Neutrophil (primary cell): Measurements from ENCODE around the gene PGAP3.

Experiments used
- H3K27ac ChIP-seq: fragments of 200-600 bp; sonication (generic); 2 replicates; pipeline ENCODE4 v1.5.1; 2016; ENCODE audit warnings: mild to moderate bottlenecking, moderate library complexity
- H3K27me3 ChIP-seq: fragments of 200-600 bp; sonication (generic); 2 replicates; pipeline ENCODE4 v1.6.0; 2016; ENCODE audit warnings: mild to moderate bottlenecking
- H3K36me3 ChIP-seq: fragments of 200-600 bp; sonication (generic); 2 replicates; pipeline ENCODE4 v1.5.1; 2017
- H3K4me1 ChIP-seq, 2 experiments: fragments of 200-600 bp in 1 of 2; sonication (generic) in 1 of 2; 1 replicate in 1 of 2; 2 replicates in 1 of 2; pipeline versions ENCODE4 v1.5.1 to v1.6.1; 2013 to 2016; ENCODE audit warnings: low read depth in 1 of 2, low read length in 1 of 2, mild to moderate bottlenecking in 1 of 2, moderate library complexity in 1 of 2; ENCODE audit not compliant: control insufficient read depth in 1 of 2, insufficient read depth in 1 of 2
- H3K4me3 ChIP-seq, 2 experiments: fragments of 200-600 bp in 1 of 2; sonication (generic) in 1 of 2; 1 replicate in 1 of 2; 2 replicates in 1 of 2; pipeline ENCODE4 v1.5.1; 2013 to 2016; ENCODE audit warnings: low read depth in 1 of 2, low read length in 1 of 2, mild to moderate bottlenecking in 1 of 2, moderate library complexity in 1 of 2
- H3K9me3 ChIP-seq: fragments of 200-600 bp; sonication (generic); 2 replicates; pipeline ENCODE4 v1.5.1; 2016
- TF ChIP-seq, protein P1 (sequence below): fragments of 200-600 bp; sonication (generic); IDR thresholded peaks from 2 replicates; pipeline ENCODE4 v1.5.1; 2016; ENCODE audit warnings: antibody characterized with exemption

The PGAP3 gene

DNA sequence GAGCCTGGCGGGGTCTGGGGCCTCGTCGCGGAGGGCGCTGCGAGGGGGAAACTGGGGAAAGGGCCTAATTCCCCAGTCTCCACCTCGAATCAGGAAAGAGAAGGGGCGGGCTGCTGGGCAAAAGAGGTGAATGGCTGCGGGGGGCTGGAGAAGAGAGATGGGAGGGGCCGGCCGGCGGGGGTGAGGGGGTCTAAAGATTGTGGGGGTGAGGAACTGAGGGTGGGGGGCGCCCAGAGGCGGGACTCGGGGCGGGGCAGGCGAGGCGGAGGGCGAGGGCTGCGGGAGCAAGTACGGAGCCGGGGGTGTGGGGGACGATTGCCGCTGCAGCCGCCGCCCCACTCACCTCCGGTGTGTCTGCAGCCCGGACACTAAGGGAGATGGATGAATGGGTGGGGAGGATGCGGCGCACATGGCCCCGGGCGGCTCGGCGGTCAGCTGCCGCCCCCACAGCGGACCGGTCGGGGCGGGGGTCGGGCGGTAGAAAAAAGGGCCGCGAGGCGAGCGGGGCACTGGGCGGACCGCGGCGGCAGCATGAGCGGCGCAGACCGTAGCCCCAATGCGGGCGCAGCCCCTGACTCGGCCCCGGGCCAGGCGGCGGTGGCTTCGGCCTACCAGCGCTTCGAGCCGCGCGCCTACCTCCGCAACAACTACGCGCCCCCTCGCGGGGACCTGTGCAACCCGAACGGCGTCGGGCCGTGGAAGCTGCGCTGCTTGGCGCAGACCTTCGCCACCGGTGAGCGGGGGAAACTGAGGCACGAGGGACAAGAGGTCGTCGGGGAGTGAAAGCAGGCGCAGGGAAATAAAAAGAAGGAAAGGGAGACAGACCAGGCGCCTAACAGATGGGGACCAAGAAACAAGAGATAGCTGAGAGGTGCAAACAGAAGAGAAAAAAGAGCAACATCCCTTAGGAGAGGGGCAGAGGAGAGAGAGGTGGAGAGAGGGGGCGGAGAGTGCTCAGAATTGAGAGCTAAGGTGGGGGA is 19.6 kb downstream of the PGAP3 start, which contains the start of gene PNMT:
TSS of gene PNMT (plus strand) at position 509 of the 980 bp plus-strand sequence. CDS start at position 532, 23 bp downstream.
- Histone ChIP-seq H3K4me3 (peak within 1 kb of the TSS in 1 of 2 experiments; percentile 3), H3K27ac (no peak within 1 kb of the TSS), H3K4me1 (peaks cover 6 to 13% of the 10 kb centered on the region in 2 experiments), H3K36me3 (peaks cover 10% of the 10 kb centered on the region), H3K27me3 (peaks cover 87% of the 10 kb centered on the region), H3K9me3 (no peaks in the 10 kb centered on the region)
- TF ChIP-seq, protein P1, sequence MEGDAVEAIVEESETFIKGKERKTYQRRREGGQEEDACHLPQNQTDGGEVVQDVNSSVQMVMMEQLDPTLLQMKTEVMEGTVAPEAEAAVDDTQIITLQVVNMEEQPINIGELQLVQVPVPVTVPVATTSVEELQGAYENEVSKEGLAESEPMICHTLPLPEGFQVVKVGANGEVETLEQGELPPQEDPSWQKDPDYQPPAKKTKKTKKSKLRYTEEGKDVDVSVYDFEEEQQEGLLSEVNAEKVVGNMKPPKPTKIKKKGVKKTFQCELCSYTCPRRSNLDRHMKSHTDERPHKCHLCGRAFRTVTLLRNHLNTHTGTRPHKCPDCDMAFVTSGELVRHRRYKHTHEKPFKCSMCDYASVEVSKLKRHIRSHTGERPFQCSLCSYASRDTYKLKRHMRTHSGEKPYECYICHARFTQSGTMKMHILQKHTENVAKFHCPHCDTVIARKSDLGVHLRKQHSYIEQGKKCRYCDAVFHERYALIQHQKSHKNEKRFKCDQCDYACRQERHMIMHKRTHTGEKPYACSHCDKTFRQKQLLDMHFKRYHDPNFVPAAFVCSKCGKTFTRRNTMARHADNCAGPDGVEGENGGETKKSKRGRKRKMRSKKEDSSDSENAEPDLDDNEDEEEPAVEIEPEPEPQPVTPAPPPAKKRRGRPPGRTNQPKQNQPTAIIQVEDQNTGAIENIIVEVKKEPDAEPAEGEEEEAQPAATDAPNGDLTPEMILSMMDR = no peak

DNA sequence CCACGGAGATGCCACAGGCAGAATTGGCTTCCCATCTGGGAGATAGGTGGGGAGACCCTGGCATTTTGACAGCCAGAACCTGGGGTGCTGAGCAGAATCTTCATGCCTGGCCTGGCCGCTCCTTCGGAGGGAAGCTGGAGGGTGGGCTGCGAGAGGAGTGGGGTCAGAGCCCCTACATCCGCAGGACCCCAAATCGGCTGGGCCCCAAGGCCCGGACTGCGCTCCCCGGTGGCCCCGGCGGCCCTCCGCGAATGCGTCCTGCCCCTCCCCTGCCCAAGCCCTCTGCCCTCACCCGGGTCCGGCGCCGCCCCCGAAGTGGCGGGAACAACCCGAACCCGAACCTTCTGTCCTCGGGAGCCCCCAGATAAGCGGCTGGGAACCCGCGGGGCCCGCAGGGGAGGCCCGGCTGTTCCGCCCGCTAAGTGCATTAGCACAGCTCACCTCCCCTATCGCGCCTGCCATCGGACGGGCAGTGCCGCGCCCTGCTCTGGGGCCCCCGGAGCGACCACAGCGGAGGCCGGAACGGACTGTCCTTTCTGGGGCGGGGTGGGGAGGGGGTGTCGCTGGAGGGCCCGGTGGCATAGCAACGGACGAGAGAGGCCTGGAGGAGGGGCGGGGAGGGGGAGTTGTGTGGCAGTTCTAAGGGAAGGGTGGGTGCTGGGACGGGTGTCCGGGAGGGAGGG is 20.5 kb downstream of the PGAP3 start:
- Histone ChIP-seq H3K27ac (no peak overlapping the region), H3K27me3 (peaks cover 79% of the 10 kb centered on the region), H3K4me1 (peaks cover 6 to 13% of the 10 kb centered on the region in 2 experiments), H3K9me3 (no peaks in the 10 kb centered on the region), H3K36me3 (peaks cover 18% of the 10 kb centered on the region), H3K4me3 (no peak overlapping the region)
- TF ChIP-seq, protein P1 = no peak

DNA sequence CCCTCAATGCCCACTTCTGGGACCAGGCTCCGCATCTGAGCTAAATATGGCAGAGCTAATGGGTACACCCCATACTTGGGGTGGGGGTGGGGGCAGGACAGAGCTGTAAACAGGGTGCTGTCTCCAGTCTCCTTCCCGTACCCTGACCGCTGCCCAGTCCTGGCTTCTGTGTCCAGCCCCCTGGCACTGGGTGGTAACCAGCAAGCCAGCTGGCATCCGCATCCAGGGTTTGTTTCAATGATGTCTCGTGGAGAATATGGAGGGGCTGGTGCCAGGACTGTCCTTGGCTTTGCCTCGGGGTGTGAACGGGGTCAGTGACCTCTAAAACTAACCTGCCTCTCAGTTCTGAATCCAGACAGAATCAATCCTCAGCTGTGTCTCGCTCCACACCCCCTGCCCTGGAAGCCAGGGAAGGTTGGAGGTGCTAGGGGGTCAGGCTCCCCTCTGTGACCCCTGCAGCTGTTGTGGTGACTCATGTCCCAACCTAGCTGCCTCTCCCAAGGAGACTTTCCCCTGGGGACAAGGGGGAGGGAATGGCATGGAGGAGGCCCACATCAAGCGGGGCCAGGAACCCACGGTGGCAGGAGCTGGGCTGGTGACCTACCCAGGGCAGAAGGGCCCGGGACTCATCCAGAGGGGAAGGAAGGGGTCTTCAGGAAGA is 21.1 kb downstream of the PGAP3 start:
- Histone ChIP-seq H3K4me1 (peaks cover 6 to 13% of the 10 kb centered on the region in 2 experiments), H3K4me3 (no peak overlapping the region), H3K27ac (no peak overlapping the region), H3K27me3 (peaks cover 72% of the 10 kb centered on the region), H3K9me3 (no peaks in the 10 kb centered on the region), H3K36me3 (peaks cover 25% of the 10 kb centered on the region)
- TF ChIP-seq, protein P1 = no peak

DNA sequence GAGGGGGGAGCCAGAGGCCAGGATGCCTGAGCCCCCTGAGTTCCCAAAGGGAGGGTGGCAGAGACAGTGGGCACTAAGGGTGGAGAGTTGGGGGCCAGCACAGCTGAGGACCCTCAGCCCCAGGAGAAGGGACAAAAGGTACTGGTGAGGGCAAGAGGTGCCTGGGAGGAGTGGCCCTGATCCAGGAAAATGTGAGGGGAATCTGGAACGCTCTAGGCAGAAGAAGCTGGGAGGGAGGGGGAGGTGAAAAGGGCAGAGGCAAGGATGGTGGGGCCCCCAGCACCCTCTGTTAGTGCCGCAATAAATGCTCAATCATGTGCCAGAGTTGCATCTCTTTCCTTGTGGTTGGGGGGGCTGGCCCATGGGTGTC is 21.6 kb downstream of the PGAP3 start:
- no peak overlapping the region for H3K27ac ChIP-seq
- TF ChIP-seq, protein P1 = no peak
- no peak overlapping the region for H3K4me3 ChIP-seq
- H3K36me3 ChIP-seq = peaks cover 30% of the 10 kb centered on the region
- peaks cover 67% of the 10 kb centered on the region for H3K27me3 ChIP-seq
- H3K4me1 ChIP-seq = peaks cover 6 to 13% of the 10 kb centered on the region in 2 experiments
- H3K9me3 ChIP-seq = no peaks in the 10 kb centered on the region

DNA sequence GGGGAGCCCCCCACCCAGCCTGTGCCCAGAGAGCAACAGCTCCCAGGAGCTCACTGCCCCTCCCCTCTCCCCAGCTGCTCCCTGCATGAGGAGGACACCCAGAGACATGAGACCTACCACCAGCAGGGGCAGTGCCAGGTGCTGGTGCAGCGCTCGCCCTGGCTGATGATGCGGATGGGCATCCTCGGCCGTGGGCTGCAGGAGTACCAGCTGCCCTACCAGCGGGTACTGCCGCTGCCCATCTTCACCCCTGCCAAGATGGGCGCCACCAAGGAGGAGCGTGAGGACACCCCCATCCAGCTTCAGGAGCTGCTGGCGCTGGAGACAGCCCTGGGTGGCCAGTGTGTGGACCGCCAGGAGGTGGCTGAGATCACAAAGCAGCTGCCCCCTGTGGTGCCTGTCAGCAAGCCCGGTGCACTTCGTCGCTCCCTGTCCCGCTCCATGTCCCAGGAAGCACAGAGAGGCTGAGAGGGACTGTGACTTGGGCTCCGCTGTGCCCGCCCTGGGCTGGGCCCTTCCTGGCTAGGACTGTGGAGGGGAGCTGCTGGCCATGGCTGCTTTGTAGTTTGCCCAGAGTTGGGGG is 22.1 kb downstream of the PGAP3 start:
- H3K27me3 ChIP-seq = peaks cover 62% of the 10 kb centered on the region
- TF ChIP-seq, protein P1 = no peak
- no peak overlapping the region for H3K27ac ChIP-seq
- H3K9me3 ChIP-seq = no peaks in the 10 kb centered on the region
- peaks cover 6 to 13% of the 10 kb centered on the region in 2 experiments for H3K4me1 ChIP-seq
- peaks cover 35% of the 10 kb centered on the region for H3K36me3 ChIP-seq
- H3K4me3 ChIP-seq = no peak overlapping the region
